ENCODE data around the gene MAP4. TPM values are rescaled to one million over a fixed set of nuclear protein-coding genes. Genes with fewer than 3 reads are reported as not detected.

MAP4 gene
- total and polyA plus RNA-seq, 2 of the 13 experiments (the other 11 are each of a cell fraction or from before 2014, with no cell fraction given): 33.1 to 38.7 TPM

GRCh38 chr3:47824541-47825473 lies 191.4 kb downstream of the MAP4 start (continued):
- no peak for TF ChIP-seq AFF4 (CRISPR knock-in tag; IDR thresholded peaks at IDR 0.05)
- no peak for TF ChIP-seq MAFK (conservative IDR thresholded peaks at IDR 0.05 in 1 of 2, IDR thresholded peaks at IDR 0.05 in 1 of 2; ENCODE audit: low read length in 2 of 2)
- TF ChIP-seq KAT7 (CRISPR knock-in tag; IDR thresholded peaks at IDR 0.05; ENCODE audit: borderline replicate concordance): peak; percentile 87; the same call in 1 of the 2 replicates
- TF ChIP-seq CREB3 (CRISPR knock-in tag; IDR thresholded peaks at IDR 0.05): no peak
- TF ChIP-seq ZNF292 (CRISPR knock-in tag; IDR thresholded peaks at IDR 0.05; ENCODE audit: borderline replicate concordance, low read depth): no peak
- TF ChIP-seq KMT2B (CRISPR knock-in tag; IDR thresholded peaks at IDR 0.05): peak; percentile 24; the same call in 1 of the 2 replicates
- TF ChIP-seq ZNF513 (CRISPR knock-in tag; conservative IDR thresholded peaks at IDR 0.05): no peak
- no peak for TF ChIP-seq NAIF1 (CRISPR knock-in tag; IDR thresholded peaks at IDR 0.05; ENCODE audit: borderline replicate concordance)
- TF ChIP-seq ARNTL (CRISPR knock-in tag; IDR thresholded peaks at IDR 0.05): peak; percentile 58; the same call in 1 of the 2 replicates
- TF ChIP-seq HMG20B (CRISPR knock-in tag; conservative IDR thresholded peaks at IDR 0.05): no peak; the same call in 1 of the 2 replicates
- no peak; the same call in 1 of the 2 replicates for TF ChIP-seq ZNF766 (CRISPR knock-in tag; IDR thresholded peaks at IDR 0.05; ENCODE audit: borderline replicate concordance)
- TF ChIP-seq SIN3B (IDR thresholded peaks at IDR 0.05; ENCODE audit: low read length): peak; percentile 56; the same call in 1 of the 2 replicates
- no peak for TF ChIP-seq ZNF12 (CRISPR knock-in tag; IDR thresholded peaks at IDR 0.05)
- TF ChIP-seq TSC22D2 (CRISPR knock-in tag; IDR thresholded peaks at IDR 0.05; ENCODE audit: borderline replicate concordance): peak; percentile 44; the same call in 1 of the 2 replicates
- TF ChIP-seq HMGXB4 (CRISPR knock-in tag; IDR thresholded peaks at IDR 0.05; ENCODE audit: borderline replicate concordance in 1 of 2, low read depth in 1 of 2): peak; percentile 95 to 99
- no peak for TF ChIP-seq ETV5 (CRISPR knock-in tag; IDR thresholded peaks at IDR 0.05; ENCODE audit: borderline replicate concordance)
- 0 out of 2 replicates have a peak, but pooled peaks have one; percentile 56 for TF ChIP-seq PLSCR1 (CRISPR knock-in tag; IDR thresholded peaks at IDR 0.05; ENCODE audit: borderline replicate concordance)
- TF ChIP-seq THAP11 (CRISPR knock-in tag; IDR thresholded peaks at IDR 0.05): peak; percentile 93
